Measurements from ENCODE around the gene CFAP65. TPM values are rescaled to one million over a fixed set of nuclear protein-coding genes. Genes with fewer than 3 reads are reported as not detected.

The CFAP65 gene
- total RNA-seq, 1 experiment from 2014 or later: not detected

GRCh38 chr2:219018726-219019125, 22.6 kb downstream of the CFAP65 start:
- no peak for DNase-seq (ENCODE audit: extremely low read depth, low read depth)

GRCh38 chr2:219018286-219018685, 23.0 kb downstream of the CFAP65 start:
- DNase-seq (ENCODE audit: extremely low read depth, low read depth): no peak

GRCh38 chr2:219017201-219017931, 23.9 kb downstream of the CFAP65 start:
- DNase-seq (ENCODE audit: extremely low read depth, low read depth): no peak

- DNase-seq (ENCODE audit: extremely low read depth, low read depth): no peak
Measured at GRCh38 chr2:219016721-219017120, 24.6 kb downstream of the CFAP65 start.

GRCh38 chr2:219010873-219011272, 30.4 kb downstream of the CFAP65 start:
- DNase-seq (ENCODE audit: extremely low read depth, low read depth): no peak

GRCh38 chr2:219010162-219010756, 31.1 kb downstream of the CFAP65 start:
- DNase-seq (ENCODE audit: extremely low read depth, low read depth): no peak

- no peak for DNase-seq (ENCODE audit: extremely low read depth, low read depth)
Measured at GRCh38 chr2:219009294-219009693, 32.0 kb downstream of the CFAP65 start.

- DNase-seq (ENCODE audit: extremely low read depth, low read depth): no peak
Measured at GRCh38 chr2:219003979-219004378, 37.3 kb downstream of the CFAP65 start.

- DNase-seq (ENCODE audit: extremely low read depth, low read depth): no peak
Measured at GRCh38 chr2:219003267-219003634, 38.1 kb downstream of the CFAP65 start.

- DNase-seq (ENCODE audit: extremely low read depth, low read depth): peak; percentile 68
Measured at GRCh38 chr2:219002395-219003266, 38.7 kb downstream of the CFAP65 start.

- no peak for DNase-seq (ENCODE audit: extremely low read depth, low read depth)
Measured at GRCh38 chr2:219001577-219002394, 39.5 kb downstream of the CFAP65 start.

GRCh38 chr2:219001100-219001576, 40.2 kb downstream of the CFAP65 start:
- no peak for DNase-seq (ENCODE audit: extremely low read depth, low read depth)

GRCh38 chr2:219000569-219000960, 40.8 kb downstream of the CFAP65 start:
- no peak for DNase-seq (ENCODE audit: extremely low read depth, low read depth)

- no peak for DNase-seq (ENCODE audit: extremely low read depth, low read depth)
Measured at GRCh38 chr2:218999881-219000568, 41.3 kb downstream of the CFAP65 start.

- DNase-seq (ENCODE audit: extremely low read depth, low read depth): peak; percentile 26
Measured at GRCh38 chr2:218999021-218999880, 42.1 kb downstream of the CFAP65 start.

- no peak for DNase-seq (ENCODE audit: extremely low read depth, low read depth)
Measured at GRCh38 chr2:218998414-218999002, 42.8 kb downstream of the CFAP65 start.

GRCh38 chr2:218997731-218998130, 43.6 kb downstream of the CFAP65 start:
- DNase-seq (ENCODE audit: extremely low read depth, low read depth): no peak

GRCh38 chr2:218996937-218997336, 44.4 kb downstream of the CFAP65 start:
- no peak for DNase-seq (ENCODE audit: extremely low read depth, low read depth)
